ENCODE data around the gene MMP21. TPM values are rescaled to one million over a fixed set of nuclear protein-coding genes. Genes with fewer than 3 reads are reported as not detected.

The MMP21 gene
- polyA plus RNA-seq, 2 of the 4 experiments (the other 2 are of a cell fraction), result 0.04 TPM; not detected in 1

DNA sequence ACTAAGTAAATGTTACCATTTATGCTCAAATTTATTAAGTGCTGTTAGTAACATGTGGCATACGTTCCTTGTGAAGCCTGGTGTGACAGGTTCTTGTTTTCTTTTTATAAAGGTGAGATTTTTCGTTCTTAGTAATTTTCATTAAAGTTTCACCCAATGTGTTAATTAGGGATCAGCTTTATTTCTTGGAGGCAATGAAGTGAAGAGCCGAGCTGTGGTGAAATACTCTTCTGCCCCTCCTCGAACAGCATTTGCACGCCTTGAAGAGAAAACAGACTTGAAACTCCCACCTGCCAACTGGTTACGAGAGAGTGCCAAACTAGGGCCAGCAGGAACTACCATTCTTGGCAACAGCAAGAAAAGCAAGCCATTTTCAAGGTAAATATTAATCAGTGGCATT, 54.6 kb downstream of the MMP21 start:
- Histone ChIP-seq H3K4me3 (peak overlapping the region; percentile 84; the same call in 2 of the 3 replicates), H3K9me3 (peaks cover 10% of the 10 kb centered on the region), H3K4me1 (peaks cover 11% of the 10 kb centered on the region; the same call in 2 of the 3 replicates), H3K27ac (no peak overlapping the region), H3K4me2 (peak overlapping the region; percentile 88)
- 89% methylated on average over 6 of the region's 6 CpGs for WGBS (ENCODE audit: missing lambda C conversion rate)
- no peak for DNase-seq (ENCODE audit: low read depth in 1 of 2, low spot score in 1 of 2)
- CTCF ChIA-PET, result interaction anchor here (0.6 kb wide), 1 partner anchor 950 kb away, joined by 3 read pairs; the partner anchor contains the start of gene C10orf90
- no peak for ATAC-seq
- POLR2A ChIA-PET, result no interaction called here
- TF ChIP-seq FOSL2 (IDR thresholded peaks at IDR 0.05) (no peak), FOSL2 (CRISPR knock-in tag; IDR thresholded peaks at IDR 0.05) (no peak), CEBPB (IDR thresholded peaks at IDR 0.05) (no peak), MYC (IDR thresholded peaks at IDR 0.05; ENCODE audit: borderline replicate concordance, low read length) (no peak), JUNB (IDR thresholded peaks at IDR 0.05) (no peak), CBX2 (IDR thresholded peaks at IDR 0.05; ENCODE audit: borderline replicate concordance, low read depth) (no peak), RCOR1 (IDR thresholded peaks at IDR 0.05; ENCODE audit: low read depth, low read length) (no peak)
- TF ChIP-seq, protein P1, sequence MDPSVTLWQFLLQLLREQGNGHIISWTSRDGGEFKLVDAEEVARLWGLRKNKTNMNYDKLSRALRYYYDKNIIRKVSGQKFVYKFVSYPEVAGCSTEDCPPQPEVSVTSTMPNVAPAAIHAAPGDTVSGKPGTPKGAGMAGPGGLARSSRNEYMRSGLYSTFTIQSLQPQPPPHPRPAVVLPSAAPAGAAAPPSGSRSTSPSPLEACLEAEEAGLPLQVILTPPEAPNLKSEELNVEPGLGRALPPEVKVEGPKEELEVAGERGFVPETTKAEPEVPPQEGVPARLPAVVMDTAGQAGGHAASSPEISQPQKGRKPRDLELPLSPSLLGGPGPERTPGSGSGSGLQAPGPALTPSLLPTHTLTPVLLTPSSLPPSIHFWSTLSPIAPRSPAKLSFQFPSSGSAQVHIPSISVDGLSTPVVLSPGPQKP (IDR thresholded peaks at IDR 0.05; ENCODE audit: low read depth, low read length), result no peak
- TF ChIP-seq, protein P2, sequence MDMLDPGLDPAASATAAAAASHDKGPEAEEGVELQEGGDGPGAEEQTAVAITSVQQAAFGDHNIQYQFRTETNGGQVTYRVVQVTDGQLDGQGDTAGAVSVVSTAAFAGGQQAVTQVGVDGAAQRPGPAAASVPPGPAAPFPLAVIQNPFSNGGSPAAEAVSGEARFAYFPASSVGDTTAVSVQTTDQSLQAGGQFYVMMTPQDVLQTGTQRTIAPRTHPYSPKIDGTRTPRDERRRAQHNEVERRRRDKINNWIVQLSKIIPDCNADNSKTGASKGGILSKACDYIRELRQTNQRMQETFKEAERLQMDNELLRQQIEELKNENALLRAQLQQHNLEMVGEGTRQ (IDR thresholded peaks at IDR 0.05), result no peak
- FAIRE-seq, result no peak

- Histone ChIP-seq H3K27ac (peak overlapping the region; percentile 88 to 95), H3K9me3 (peaks cover 10% of the 10 kb centered on the region), H3K4me2 (peak overlapping the region; percentile 88), H3K4me1 (peaks cover 11% of the 10 kb centered on the region; the same call in 2 of the 3 replicates), H3K4me3 (peak overlapping the region; percentile 84)
- FAIRE-seq, result no peak
- ATAC-seq, result no peak
- 3% methylated on average over 15 of the region's 15 CpGs for WGBS (ENCODE audit: missing lambda C conversion rate)
- DNase-seq (ENCODE audit: low read depth in 1 of 2, low spot score in 1 of 2), result no peak
- ChIA-PET CTCF (no interaction called here), POLR2A (interaction anchor here (1.0 to 1.3 kb wide), 8 partner anchors 10 to 919 kb away, joined by 3 to 20 read pairs (median 6); partner anchors contain the start of genes ABRAXAS2, BCCIP and UROS)
- TF ChIP-seq FOXS1 (CRISPR knock-in tag; IDR thresholded peaks at IDR 0.05) (no peak), RFX5 (IDR thresholded peaks at IDR 0.05) (no peak), SMC3 (IDR thresholded peaks at IDR 0.05) (no peak)
Observed at GRCh38 chr10:125720002-125720382, 55.6 kb downstream of the MMP21 start.

GRCh38 chr10:125719173-125720001, 56.2 kb downstream of the MMP21 start, which contains the start of gene EDRF1:
Gene EDRF1, plus strand, starts transcription at chr10:125719709. Its CDS starts 99 bp downstream, at chr10:125719808.
- POLR2A ChIA-PET, result interaction anchor here (0.6 to 1.3 kb wide), 15 partner anchors 11 to 918 kb away, joined by 3 to 20 read pairs (median 3); partner anchors contain the start of genes ABRAXAS2, BCCIP, CTBP2 and UROS
- 2% methylated on average over 48 of the region's 72 CpGs for WGBS (ENCODE audit: missing lambda C conversion rate)
- ATAC-seq (peak; percentile 96 to 97), FAIRE-seq (peak; percentile 59), DNase-seq (ENCODE audit: low read depth in 1 of 2, low spot score in 1 of 2) (peak; percentile 91 to 99)
- Histone ChIP-seq H3K27ac (peak within 1 kb of the TSS; percentile 88 to 95), H3K4me1 (peaks cover 11% of the 10 kb centered on the region; the same call in 2 of the 3 replicates), H3K4me2 (peak within 1 kb of the TSS; percentile 88), H3K9me3 (peaks cover 10% of the 10 kb centered on the region), H3K4me3 (peak within 1 kb of the TSS; percentile 84)
- CTCF ChIA-PET, result no interaction called here
- TF ChIP-seq HDAC2 (IDR thresholded peaks at IDR 0.05) (no peak), HMGXB4 (CRISPR knock-in tag; IDR thresholded peaks at IDR 0.05; ENCODE audit: borderline replicate concordance) (no peak), HOXB5 (CRISPR knock-in tag; IDR thresholded peaks at IDR 0.05) (peak; percentile 70; the same call in 1 of the 2 replicates), RAD21 (conservative IDR thresholded peaks at IDR 0.05 in 1 of 2, IDR thresholded peaks at IDR 0.05 in 1 of 2) (no peak), EHF (CRISPR knock-in tag; IDR thresholded peaks at IDR 0.05) (no peak), NR3C1 (IDR thresholded peaks at IDR 0.05) (no peak), FOXS1 (CRISPR knock-in tag; IDR thresholded peaks at IDR 0.05) (no peak)
- TF ChIP-seq, protein P3, sequence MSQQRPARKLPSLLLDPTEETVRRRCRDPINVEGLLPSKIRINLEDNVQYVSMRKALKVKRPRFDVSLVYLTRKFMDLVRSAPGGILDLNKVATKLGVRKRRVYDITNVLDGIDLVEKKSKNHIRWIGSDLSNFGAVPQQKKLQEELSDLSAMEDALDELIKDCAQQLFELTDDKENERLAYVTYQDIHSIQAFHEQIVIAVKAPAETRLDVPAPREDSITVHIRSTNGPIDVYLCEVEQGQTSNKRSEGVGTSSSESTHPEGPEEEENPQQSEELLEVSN (IDR thresholded peaks at IDR 0.05; ENCODE audit: borderline replicate concordance, low read depth), result peak; percentile 97
- TF ChIP-seq, protein P4, sequence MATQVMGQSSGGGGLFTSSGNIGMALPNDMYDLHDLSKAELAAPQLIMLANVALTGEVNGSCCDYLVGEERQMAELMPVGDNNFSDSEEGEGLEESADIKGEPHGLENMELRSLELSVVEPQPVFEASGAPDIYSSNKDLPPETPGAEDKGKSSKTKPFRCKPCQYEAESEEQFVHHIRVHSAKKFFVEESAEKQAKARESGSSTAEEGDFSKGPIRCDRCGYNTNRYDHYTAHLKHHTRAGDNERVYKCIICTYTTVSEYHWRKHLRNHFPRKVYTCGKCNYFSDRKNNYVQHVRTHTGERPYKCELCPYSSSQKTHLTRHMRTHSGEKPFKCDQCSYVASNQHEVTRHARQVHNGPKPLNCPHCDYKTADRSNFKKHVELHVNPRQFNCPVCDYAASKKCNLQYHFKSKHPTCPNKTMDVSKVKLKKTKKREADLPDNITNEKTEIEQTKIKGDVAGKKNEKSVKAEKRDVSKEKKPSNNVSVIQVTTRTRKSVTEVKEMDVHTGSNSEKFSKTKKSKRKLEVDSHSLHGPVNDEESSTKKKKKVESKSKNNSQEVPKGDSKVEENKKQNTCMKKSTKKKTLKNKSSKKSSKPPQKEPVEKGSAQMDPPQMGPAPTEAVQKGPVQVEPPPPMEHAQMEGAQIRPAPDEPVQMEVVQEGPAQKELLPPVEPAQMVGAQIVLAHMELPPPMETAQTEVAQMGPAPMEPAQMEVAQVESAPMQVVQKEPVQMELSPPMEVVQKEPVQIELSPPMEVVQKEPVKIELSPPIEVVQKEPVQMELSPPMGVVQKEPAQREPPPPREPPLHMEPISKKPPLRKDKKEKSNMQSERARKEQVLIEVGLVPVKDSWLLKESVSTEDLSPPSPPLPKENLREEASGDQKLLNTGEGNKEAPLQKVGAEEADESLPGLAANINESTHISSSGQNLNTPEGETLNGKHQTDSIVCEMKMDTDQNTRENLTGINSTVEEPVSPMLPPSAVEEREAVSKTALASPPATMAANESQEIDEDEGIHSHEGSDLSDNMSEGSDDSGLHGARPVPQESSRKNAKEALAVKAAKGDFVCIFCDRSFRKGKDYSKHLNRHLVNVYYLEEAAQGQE (IDR thresholded peaks at IDR 0.05), result peak; percentile 86
- TF ChIP-seq, protein P2 (IDR thresholded peaks at IDR 0.05), result peak; percentile 37; the same call in 1 of the 2 replicates
- TF ChIP-seq, protein P1 (IDR thresholded peaks at IDR 0.05; ENCODE audit: low read depth, low read length), result no peak
